ENCODE measurements around the gene LRP1B.

- TF ChIP-seq POLR2A (IDR thresholded peaks at IDR 0.05; ENCODE audit: low read depth, low read length) (no peak), POLR2AphosphoS5 (IDR thresholded peaks at IDR 0.05; ENCODE audit: low read depth, low read length) (no peak), TAF1 (IDR thresholded peaks at IDR 0.05; ENCODE audit: borderline replicate concordance, low read depth, low read length) (no peak)
Measured at GRCh38 chr2:140273408-140273807, 1857.4 kb downstream of the LRP1B start.
